T-helper 2 cell treated with Interferon-gamma antibody and Interleukin-4, amounts not matched to agents 5 μg/mL and 100 μg/mL, for 36 hours (primary cell): ENCODE measurements around the gene ASIC4.

Source experiments
- DNase-seq: peaks from one replicate; pipeline ENCODE4 v3.0.0; 2021; ENCODE audit warnings: low spot score
- H3K27ac Mint-ChIP-seq: one replicate; pipeline ENCODE4 v1.8.0; 2021; ENCODE audit warnings: mild to moderate bottlenecking, mixed read lengths
- H3K27me3 Mint-ChIP-seq: one replicate; pipeline ENCODE4 v1.8.0; 2021; ENCODE audit warnings: low read depth, mixed read lengths
- H3K36me3 Mint-ChIP-seq: one replicate; pipeline ENCODE4 v1.8.0; 2021; ENCODE audit warnings: low read depth, mixed read lengths
- H3K4me1 Mint-ChIP-seq: one replicate; pipeline ENCODE4 v1.8.0; 2021; ENCODE audit warnings: low read depth, mixed read lengths
- H3K4me3 Mint-ChIP-seq: one replicate; pipeline ENCODE4 v1.8.0; 2022; ENCODE audit warnings: mild to moderate bottlenecking, moderate library complexity, mixed read lengths
- H3K9me3 Mint-ChIP-seq: one replicate; pipeline ENCODE4 v1.8.0; 2021; ENCODE audit warnings: mixed read lengths

The ASIC4 gene

GRCh38 chr2:219538504-219538951 is 24.2 kb downstream of the ASIC4 start:
- H3K27me3 Mint-ChIP-seq = no peaks in the 10 kb centered on the region
- H3K36me3 Mint-ChIP-seq = peaks cover 8% of the 10 kb centered on the region
- DNase-seq = no peak
- no peak overlapping the region for H3K4me3 Mint-ChIP-seq
- peaks cover 8% of the 10 kb centered on the region for H3K4me1 Mint-ChIP-seq
- H3K27ac Mint-ChIP-seq = no peak overlapping the region
- no peaks in the 10 kb centered on the region for H3K9me3 Mint-ChIP-seq

DNA sequence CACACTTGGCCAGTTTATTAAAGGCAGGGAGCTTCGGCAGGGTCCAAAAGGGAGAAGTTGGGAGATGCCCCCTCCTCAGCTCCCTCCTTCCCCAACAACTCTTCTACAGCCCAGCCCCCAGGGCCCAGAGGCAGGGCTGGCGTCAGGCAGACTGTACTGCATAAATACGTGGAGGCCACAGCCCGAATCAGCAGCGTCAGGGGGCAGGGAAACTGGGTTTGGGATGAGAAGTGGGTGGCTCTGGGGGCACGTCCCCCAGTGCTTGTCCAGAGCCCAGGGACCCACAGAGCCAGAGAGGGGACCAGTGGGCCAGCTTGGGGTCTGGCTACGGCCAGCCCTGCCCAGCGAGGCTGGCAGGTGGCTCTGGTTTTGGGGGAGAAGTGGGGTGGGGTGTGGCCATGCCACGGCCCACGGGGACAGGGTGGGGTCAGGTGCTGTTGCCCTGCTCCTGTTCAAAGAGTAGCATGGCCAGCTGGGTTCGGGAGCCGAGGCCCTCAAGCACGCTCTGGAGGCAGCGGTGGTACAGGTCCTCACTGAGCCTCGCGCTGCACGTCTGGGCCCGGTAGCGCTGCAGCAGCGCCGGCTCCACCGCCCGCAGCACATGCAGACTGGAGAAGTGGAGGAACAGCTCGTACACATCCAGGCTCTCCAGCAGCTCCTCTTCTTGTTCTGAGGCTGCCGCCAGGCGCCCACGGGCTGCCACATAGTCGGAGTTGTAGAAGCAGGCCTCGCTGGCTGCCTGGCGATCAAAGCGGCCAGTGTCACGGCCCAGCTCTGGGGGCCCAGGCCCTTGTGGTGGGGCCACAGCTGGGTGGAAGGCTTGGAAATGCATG is 24.9 kb downstream of the ASIC4 start:
- H3K4me3 Mint-ChIP-seq = no peak overlapping the region
- H3K36me3 Mint-ChIP-seq = peaks cover 8% of the 10 kb centered on the region
- H3K27me3 Mint-ChIP-seq = peaks cover under 1% of the 10 kb centered on the region
- DNase-seq = no peak
- no peak overlapping the region for H3K27ac Mint-ChIP-seq
- peaks cover 8% of the 10 kb centered on the region for H3K4me1 Mint-ChIP-seq
- H3K9me3 Mint-ChIP-seq = no peaks in the 10 kb centered on the region

GRCh38 chr2:219539926-219540678 is 25.8 kb downstream of the ASIC4 start:
- DNase-seq = no peak
- H3K36me3 Mint-ChIP-seq = peaks cover 8% of the 10 kb centered on the region
- H3K27ac Mint-ChIP-seq = no peak overlapping the region
- no peak overlapping the region for H3K4me3 Mint-ChIP-seq
- H3K27me3 Mint-ChIP-seq = peaks cover 9% of the 10 kb centered on the region
- H3K9me3 Mint-ChIP-seq = no peaks in the 10 kb centered on the region
- peaks cover 15% of the 10 kb centered on the region for H3K4me1 Mint-ChIP-seq

GRCh38 chr2:219540784-219541504 is 26.7 kb downstream of the ASIC4 start:
- Mint-ChIP-seq H3K27ac (no peak overlapping the region), H3K4me1 (peaks cover 15% of the 10 kb centered on the region), H3K36me3 (peaks cover 8% of the 10 kb centered on the region), H3K4me3 (peak overlapping the region; percentile 83), H3K9me3 (no peaks in the 10 kb centered on the region), H3K27me3 (peaks cover 11% of the 10 kb centered on the region)
- no peak for DNase-seq

- no peak overlapping the region for H3K27ac Mint-ChIP-seq
Observed at GRCh38 chr2:219541611-219542180, 27.4 kb downstream of the ASIC4 start.

GRCh38 chr2:219542931-219543595 is 28.8 kb downstream of the ASIC4 start:
- DNase-seq = no peak
- Mint-ChIP-seq H3K9me3 (no peaks in the 10 kb centered on the region), H3K27me3 (peaks cover 15% of the 10 kb centered on the region), H3K36me3 (peaks cover 8% of the 10 kb centered on the region), H3K4me1 (peaks cover 15% of the 10 kb centered on the region), H3K27ac (peak overlapping the region; percentile 72), H3K4me3 (peak overlapping the region; percentile 83)

More at GRCh38 chr2:219541611-219542180, 27.4 kb downstream of the ASIC4 start:
- H3K27me3 Mint-ChIP-seq = peaks cover 15% of the 10 kb centered on the region
- H3K4me1 Mint-ChIP-seq = peaks cover 15% of the 10 kb centered on the region
- peaks cover 8% of the 10 kb centered on the region for H3K36me3 Mint-ChIP-seq
- peak; percentile 84 for DNase-seq
- peak overlapping the region; percentile 83 for H3K4me3 Mint-ChIP-seq
- H3K9me3 Mint-ChIP-seq = no peaks in the 10 kb centered on the region

- peaks cover 22% of the 10 kb centered on the region for H3K27me3 Mint-ChIP-seq
- DNase-seq = peak; percentile 96
- H3K4me1 Mint-ChIP-seq = peaks cover 15% of the 10 kb centered on the region
- H3K36me3 Mint-ChIP-seq = peaks cover 5% of the 10 kb centered on the region
- peak within 1 kb of the TSS; percentile 80 for H3K27ac Mint-ChIP-seq
- peak within 1 kb of the TSS; percentile 83 for H3K4me3 Mint-ChIP-seq
- no peaks in the 10 kb centered on the region for H3K9me3 Mint-ChIP-seq
Observed at GRCh38 chr2:219543596-219544358, 29.5 kb downstream of the ASIC4 start, which contains the start of the genes CHPF and TMEM198. Gene CHPF (minus strand): TSS chr2:219543809. CDS start chr2:219543538, 271 bp downstream. Gene TMEM198 (plus strand): TSS chr2:219544028. CDS start chr2:219544728, 700 bp downstream.

DNA sequence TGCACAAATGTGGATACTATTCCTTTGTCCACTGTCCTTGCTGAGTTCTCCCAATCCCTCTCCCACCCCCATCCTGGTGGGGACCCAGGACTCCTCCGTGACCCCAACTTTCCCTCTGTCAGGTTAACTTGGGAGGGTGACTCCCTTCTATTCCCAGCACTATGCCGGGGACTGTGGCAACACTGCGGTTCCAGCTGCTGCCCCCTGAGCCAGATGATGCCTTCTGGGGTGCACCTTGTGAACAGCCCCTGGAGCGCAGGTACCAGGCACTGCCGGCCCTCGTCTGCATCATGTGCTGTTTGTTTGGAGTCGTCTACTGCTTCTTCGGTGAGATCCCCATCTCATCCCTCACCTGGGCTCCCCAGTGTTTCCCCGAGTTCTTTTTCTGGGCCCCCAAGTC is 30.3 kb downstream of the ASIC4 start:
- H3K36me3 Mint-ChIP-seq = peaks cover 5% of the 10 kb centered on the region
- peaks cover 22% of the 10 kb centered on the region for H3K27me3 Mint-ChIP-seq
- DNase-seq = no peak
- peak overlapping the region; percentile 81 for H3K4me3 Mint-ChIP-seq
- no peaks in the 10 kb centered on the region for H3K9me3 Mint-ChIP-seq
- peak overlapping the region; percentile 61 for H3K27ac Mint-ChIP-seq
- peaks cover 15% of the 10 kb centered on the region for H3K4me1 Mint-ChIP-seq

DNA sequence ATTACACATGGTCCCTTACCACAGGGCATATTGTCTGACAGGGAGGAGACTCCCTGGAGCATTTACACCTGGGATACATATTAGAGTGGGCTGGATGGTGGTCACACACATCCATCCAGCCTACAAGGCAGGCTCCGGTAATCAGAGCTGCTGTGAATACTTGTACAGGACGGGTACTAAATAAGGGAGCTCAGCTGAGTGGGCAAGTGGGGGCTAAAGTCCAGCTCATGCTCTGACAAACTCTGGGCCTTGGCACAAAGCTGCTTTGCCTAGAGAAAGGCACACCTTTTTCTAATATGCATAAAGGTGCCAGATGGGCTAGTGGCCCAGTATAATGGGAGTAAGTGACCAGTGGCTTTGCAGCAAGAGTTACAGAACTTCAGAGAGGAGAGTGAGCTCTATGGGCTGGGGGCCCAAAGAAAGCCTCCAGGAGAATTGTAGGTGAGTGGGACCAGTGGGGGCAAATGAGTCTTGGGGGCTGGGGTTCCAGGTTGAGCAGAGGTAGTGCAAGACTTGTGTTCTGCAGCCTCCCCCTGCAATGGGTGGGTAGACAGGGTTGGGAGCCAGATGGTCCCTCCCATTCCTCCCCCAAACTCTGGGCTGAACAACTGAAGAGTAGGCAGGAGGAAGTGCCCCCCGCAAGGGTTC is 31.1 kb downstream of the ASIC4 start:
- peaks cover 22% of the 10 kb centered on the region for H3K27me3 Mint-ChIP-seq
- H3K27ac Mint-ChIP-seq = no peak overlapping the region
- H3K4me3 Mint-ChIP-seq = peak overlapping the region; percentile 81
- no peaks in the 10 kb centered on the region for H3K9me3 Mint-ChIP-seq
- DNase-seq = no peak
- H3K4me1 Mint-ChIP-seq = peaks cover 15% of the 10 kb centered on the region
- peaks cover 5% of the 10 kb centered on the region for H3K36me3 Mint-ChIP-seq

GRCh38 chr2:219545943-219546352 is 31.7 kb downstream of the ASIC4 start:
- no peak overlapping the region for H3K27ac Mint-ChIP-seq
- peaks cover 15% of the 10 kb centered on the region for H3K4me1 Mint-ChIP-seq
- no peak for DNase-seq
- peaks cover 3% of the 10 kb centered on the region for H3K36me3 Mint-ChIP-seq
- H3K27me3 Mint-ChIP-seq = peaks cover 27% of the 10 kb centered on the region
- H3K4me3 Mint-ChIP-seq = no peak overlapping the region
- no peaks in the 10 kb centered on the region for H3K9me3 Mint-ChIP-seq

DNA sequence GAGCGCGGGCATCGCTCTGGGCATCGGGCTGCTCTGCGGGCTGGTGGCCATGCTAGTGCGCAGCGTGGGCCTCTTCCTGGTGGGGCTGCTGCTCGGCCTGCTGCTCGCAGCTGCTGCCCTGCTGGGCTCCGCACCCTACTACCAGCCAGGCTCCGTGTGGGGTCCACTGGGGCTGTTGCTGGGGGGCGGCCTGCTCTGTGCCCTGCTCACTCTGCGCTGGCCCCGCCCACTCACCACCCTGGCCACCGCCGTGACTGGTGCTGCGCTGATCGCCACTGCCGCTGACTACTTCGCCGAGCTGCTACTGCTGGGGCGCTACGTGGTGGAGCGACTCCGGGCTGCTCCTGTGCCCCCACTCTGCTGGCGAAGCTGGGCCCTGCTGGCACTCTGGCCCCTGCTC is 33.3 kb downstream of the ASIC4 start:
- Mint-ChIP-seq H3K27me3 (peaks cover 34% of the 10 kb centered on the region), H3K9me3 (no peaks in the 10 kb centered on the region)

GRCh38 chr2:219548990-219549389 is 34.7 kb downstream of the ASIC4 start:
- Mint-ChIP-seq H3K27ac (no peak overlapping the region), H3K9me3 (no peaks in the 10 kb centered on the region), H3K4me1 (peaks cover 11% of the 10 kb centered on the region), H3K36me3 (no peaks in the 10 kb centered on the region), H3K27me3 (peaks cover 42% of the 10 kb centered on the region), H3K4me3 (no peak overlapping the region)
- no peak for DNase-seq

More for the DNA sequence above, 33.3 kb downstream of the ASIC4 start:
- H3K4me3 Mint-ChIP-seq = no peak overlapping the region
- no peaks in the 10 kb centered on the region for H3K36me3 Mint-ChIP-seq
- H3K27ac Mint-ChIP-seq = no peak overlapping the region
- DNase-seq = no peak
- peaks cover 14% of the 10 kb centered on the region for H3K4me1 Mint-ChIP-seq
